ENCODE measurements around the gene B3GNT2.
"Not testable (repeated sequence)": the region's sequence is repeated elsewhere in the genome, so short reads cannot be mapped to it uniquely, and the experiment has no call there.

Gene B3GNT2

DNA sequence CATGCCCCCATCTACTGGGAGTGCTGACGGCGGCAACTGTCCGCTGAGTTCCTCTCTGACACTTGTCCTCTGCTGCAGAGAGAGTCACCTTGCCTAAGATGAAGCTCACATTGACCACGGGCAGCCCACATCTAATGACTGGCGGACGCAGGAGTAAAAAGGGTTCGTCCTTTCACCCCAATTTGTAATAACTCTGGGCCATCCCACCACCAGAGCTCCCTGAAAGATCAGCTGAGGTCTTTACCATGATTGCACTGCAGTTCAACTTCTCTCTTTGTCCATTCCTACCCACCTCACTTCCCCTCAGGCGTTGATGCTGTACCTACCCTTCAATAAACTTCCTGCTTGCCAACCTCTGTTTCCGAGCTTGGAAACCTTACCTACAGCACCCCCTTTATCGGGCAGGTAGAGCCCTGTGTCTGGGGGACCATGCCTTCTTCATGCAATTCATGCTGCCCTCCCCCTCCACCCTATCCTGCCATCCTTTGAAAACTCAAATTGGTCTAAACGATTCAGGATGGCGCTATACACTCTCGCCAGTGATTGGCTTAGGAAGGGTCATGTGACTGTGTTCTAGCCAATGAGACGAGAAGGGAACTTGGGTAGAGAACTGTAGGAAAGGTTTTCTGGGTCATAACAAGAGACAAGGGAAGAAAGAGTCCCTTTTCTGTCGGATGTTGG, 10.3 kb upstream of the B3GNT2 start:
- DNase-seq (ENCODE audit: low spot score), result no peak

DNA sequence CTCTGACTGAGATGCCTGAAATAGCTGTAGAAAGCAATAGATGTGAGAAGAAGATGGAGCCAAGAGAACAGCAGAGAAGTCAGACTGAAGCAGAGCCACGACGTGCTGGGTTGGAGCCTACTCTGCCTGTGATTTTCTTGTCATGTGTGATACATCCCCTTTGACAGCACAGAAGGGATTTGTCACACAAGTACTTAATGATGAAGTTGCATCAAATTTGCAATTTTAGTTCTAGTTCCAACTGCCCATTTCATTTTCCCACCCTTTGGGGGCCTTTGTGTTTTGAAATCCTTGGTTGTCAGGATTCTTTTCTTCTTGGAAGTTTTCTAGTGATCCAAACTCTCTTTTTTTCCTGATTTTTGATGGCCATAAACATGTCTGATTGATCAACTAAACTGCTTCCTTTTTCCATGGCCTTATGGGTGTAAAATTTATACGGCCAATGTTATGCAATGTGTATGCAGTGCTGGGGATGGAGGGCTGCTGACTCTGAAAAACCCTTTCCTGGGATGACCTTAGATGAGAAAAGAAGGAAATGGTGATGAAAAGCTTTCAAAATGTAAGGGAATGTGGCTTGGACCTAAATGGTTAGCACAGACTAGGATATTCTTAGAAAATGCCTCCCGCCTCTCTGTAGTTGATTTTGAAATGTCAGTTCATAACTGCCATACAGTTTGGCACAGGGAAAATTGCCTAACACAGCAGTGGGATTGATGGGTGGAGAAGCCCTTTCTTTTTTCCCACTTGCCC, 9.6 kb upstream of the B3GNT2 start:
- no peak for DNase-seq (ENCODE audit: low spot score)

- DNase-seq (ENCODE audit: low spot score), result no peak
Observed at GRCh38 chr2:62187246-62187645, 8.7 kb upstream of the B3GNT2 start.

- DNase-seq (ENCODE audit: low spot score), result no peak
Observed at GRCh38 chr2:62188416-62188815, 7.5 kb upstream of the B3GNT2 start.

- DNase-seq (ENCODE audit: low spot score), result no peak
Observed at GRCh38 chr2:62189196-62189595, 6.7 kb upstream of the B3GNT2 start.

GRCh38 chr2:62192811-62193210, 3.1 kb upstream of the B3GNT2 start:
- DNase-seq (ENCODE audit: low spot score), result no peak

DNA sequence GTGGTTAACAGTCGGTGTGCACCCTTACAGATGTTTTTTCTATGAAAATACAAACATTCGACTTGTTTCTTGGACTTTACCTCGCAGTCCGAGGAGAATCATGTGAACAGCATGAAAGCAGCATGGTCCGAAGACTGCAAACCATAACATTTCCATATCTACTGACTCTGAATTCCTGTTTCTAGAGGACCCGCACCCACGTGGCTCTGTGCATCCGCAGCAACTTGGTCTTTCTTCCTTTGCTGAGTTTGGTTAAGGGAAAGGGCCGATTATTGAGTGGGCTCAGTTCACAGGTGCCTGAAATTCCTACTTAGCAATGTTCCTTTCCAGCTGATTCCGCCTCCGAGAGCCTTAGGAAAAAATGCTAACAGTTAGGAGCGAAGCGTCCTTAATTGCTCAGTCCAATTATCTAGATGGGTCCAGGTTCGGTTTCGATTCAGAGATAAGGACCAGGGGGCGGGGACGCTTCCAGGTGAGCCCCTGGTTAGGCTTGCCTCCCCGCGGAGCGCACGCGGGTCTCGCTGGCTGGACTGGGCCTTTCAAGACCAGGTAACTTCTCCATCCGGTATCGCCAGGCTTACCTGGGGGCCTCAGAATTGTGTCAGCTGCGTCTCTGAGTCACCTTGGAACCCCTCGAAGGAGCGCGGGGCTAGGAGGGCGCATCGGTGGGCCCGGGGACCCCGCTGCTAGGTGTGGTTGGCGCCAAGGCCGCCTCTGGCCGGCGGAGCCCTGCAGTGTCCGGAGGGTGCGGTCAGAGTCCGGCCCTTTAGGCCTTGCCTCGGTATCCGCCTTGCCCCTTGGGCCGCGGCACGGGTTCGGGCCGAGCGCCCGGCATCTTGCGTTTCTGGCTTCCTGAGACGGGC, 1.1 kb upstream of the B3GNT2 start:
- no peak for DNase-seq (ENCODE audit: low spot score)

- peak; percentile 74 for DNase-seq (ENCODE audit: low spot score)
Observed at GRCh38 chr2:62196278-62196901, 475 bp downstream of the B3GNT2 start.

GRCh38 chr2:62197011-62197924, 1.4 kb downstream of the B3GNT2 start:
- no peak for DNase-seq (ENCODE audit: low spot score)

GRCh38 chr2:62197925-62198633, 2.2 kb downstream of the B3GNT2 start:
- DNase-seq (ENCODE audit: low spot score), result no peak

DNA sequence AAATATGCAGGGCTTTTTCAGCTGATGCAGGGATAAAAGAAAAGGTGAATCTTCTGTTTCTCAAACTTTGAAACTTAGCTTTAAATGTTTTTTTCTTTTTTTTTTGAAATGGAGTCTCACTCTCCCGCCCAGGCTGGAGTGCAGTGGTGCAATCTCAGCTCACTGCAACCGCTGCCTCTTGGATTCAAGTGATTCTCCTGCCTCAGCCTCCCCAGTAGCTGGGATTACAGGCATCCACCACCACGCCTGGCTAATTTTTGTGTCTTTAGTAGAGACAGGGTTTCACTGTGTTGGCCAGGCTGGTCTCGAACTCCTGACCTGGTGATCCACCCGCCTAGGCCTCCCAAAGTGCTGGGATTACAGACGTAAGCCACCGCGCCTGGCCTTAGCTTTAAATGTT, 2.9 kb downstream of the B3GNT2 start:
- not testable (repeated sequence) for DNase-seq (ENCODE audit: low spot score)

- no peak for DNase-seq (ENCODE audit: low spot score)
Observed at GRCh38 chr2:62199392-62200125, 3.6 kb downstream of the B3GNT2 start.

- DNase-seq (ENCODE audit: low spot score), result no peak
Observed at GRCh38 chr2:62200291-62200841, 4.5 kb downstream of the B3GNT2 start.

- DNase-seq (ENCODE audit: low spot score), result no peak
Observed at GRCh38 chr2:62200868-62201267, 5.0 kb downstream of the B3GNT2 start.

DNA sequence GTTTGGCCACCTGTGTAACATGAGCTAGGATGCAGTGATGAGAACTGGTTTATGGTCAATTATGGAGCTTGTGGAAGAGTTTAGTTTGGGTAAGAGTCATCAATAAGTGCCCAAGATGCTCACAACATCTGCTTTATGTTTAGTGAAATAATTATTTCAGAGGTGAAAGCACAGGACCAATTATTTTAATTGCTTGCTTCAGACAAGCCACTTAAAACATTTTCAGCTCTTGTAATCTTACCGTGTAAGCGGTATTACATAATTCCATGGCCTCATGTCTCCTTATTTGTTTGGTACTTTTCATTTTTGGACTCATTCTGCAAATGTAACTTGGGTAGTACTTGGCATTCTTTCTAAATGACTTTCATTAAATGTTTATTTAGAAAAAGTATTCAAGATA, 5.4 kb downstream of the B3GNT2 start:
- no peak for DNase-seq (ENCODE audit: low spot score)

GRCh38 chr2:62202019-62202722, 6.3 kb downstream of the B3GNT2 start:
- DNase-seq (ENCODE audit: low spot score), result no peak

- DNase-seq (ENCODE audit: low spot score), result no peak
Observed at GRCh38 chr2:62202729-62203128, 6.8 kb downstream of the B3GNT2 start.

DNA sequence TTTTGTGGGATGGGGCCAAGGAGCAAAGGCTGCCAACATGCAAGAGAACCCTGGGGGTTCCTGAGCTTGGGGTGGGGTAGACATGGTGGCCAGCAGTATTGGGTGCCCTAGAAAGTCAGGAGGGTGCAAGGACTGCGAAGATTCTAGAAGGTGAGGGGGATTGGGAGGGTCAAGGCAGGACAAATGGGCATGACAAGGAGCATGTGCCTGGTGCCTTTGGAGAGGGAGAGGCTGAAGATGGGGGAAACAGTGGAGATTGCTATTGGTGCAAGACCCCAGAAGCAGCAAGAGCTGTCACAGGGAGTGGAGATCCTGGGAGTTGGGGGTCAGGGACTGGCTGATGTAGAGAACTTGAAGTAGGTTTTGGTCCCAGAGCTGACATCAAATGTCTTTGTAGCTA, 7.5 kb downstream of the B3GNT2 start:
- no peak for DNase-seq (ENCODE audit: low spot score)

GRCh38 chr2:62204998-62205496, 9.1 kb downstream of the B3GNT2 start:
- no peak for DNase-seq (ENCODE audit: low spot score)

Measured in left forelimb (tissue), 1 donor.